A673 (cell line): ENCODE data around the gene KMT5B.

Experiments used
- CTCF ChIP-seq: fragments of 300-800, 200-600 bp; sonication (generic); conservative IDR thresholded peaks from 2 replicates; pipeline ENCODE4 v1.5.1; 2017; ENCODE audit warnings: low read depth, mild to moderate bottlenecking, antibody characterized with exemption, low read length, moderate library complexity, mixed read lengths
- EZH2 ChIP-seq: fragments of 200-600 bp; sonication (generic); IDR thresholded peaks from 2 replicates; pipeline ENCODE4 v1.6.1; 2017; ENCODE audit warnings: borderline replicate concordance, low read depth, mild to moderate bottlenecking, mixed read lengths, antibody characterized with exemption, low read length; ENCODE audit not compliant: poor library complexity, severe bottlenecking

DNA sequence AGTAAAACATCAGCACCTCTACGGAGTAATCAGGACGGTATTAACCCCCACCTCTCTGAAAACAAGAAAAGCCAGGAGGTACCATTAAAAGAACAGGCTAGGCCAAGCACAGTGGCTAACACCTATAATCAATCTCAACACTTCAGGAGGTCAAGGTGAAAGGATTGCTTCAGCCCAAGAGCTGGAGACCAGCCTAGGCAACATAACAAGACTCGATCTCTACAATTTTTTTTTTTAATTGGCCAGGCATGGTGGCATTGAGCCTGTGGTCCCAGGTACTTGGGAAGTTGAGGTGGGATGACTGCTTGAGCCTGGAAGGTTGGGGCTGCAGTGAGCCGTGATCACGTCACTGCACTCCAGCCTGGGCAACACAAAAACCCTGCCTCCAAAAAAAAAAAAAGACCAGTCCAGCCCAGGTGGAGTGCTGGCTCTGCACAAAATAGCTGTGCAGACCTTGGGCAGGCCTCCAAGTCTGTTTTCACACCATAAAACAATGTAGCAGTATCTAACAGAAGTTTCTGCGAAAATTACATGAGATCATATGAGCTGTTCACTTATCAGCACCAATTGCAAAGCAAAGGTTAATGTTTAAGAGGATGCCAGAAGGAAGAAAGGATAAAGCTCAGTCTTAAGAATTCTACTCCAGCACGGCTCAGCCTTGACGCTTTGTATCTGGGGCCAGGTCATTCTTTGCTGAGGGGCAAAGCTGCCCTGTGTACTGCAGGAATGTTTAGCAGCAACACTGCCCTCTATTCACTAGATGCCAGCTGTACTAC is 106.7 kb downstream of the KMT5B start:
- TF ChIP-seq CTCF (no peak), EZH2 (no peak)
